Body of pancreas (tissue), 4 donors: Measurements from ENCODE around the gene PAPPA. TPM values are rescaled to one million over a fixed set of nuclear protein-coding genes. Genes with fewer than 3 reads are reported as not detected.

Experiments
- ATAC-seq: fragments of 150-250 bp; one replicate; pipeline ENCODE4 v1.9.1; 2016
- DNase-seq, 4 donors: peaks; one replicate each; pipeline ENCODE4 v3.0.0-alpha.2; 2019
- H3K27ac ChIP-seq, 4 donors: fragments of 200-600 bp; sonication (generic); 1 replicate in 3 of 4; 2 replicates in 1 of 4; pipeline versions ENCODE4 v1.5.1 to v1.6.1; 2016 to 2019; ENCODE audit warnings: mild to moderate bottlenecking in 1 of 4, mixed read lengths in 1 of 4, moderate library complexity in 1 of 4
- H3K27me3 ChIP-seq, 2 donors: fragments of 200-600 bp; sonication (generic); one replicate each; pipeline ENCODE4 v1.6.0; 2016; ENCODE audit warnings: mild to moderate bottlenecking in 1 of 2
- H3K36me3 ChIP-seq, 2 donors: fragments of 200-600 bp; sonication (generic); replicated peaks in 1 of 2; 2 replicates each; pipeline ENCODE4 v1.5.1; 2016; ENCODE audit warnings: low read depth in 2 of 2; ENCODE audit not compliant: insufficient read depth in 1 of 2
- H3K4me1 ChIP-seq: fragments of 200-600 bp; sonication (generic); one replicate; pipeline ENCODE4 v1.6.0; 2016
- H3K4me3 ChIP-seq, 2 donors: fragments of 200-600 bp; sonication (generic); 1 replicate in 1 of 2; 2 replicates in 1 of 2; pipeline ENCODE4 v1.5.1; 2016 to 2019
- H3K9me3 ChIP-seq, 3 donors: fragments of 200-600 bp; sonication (generic); 1 replicate in 2 of 3; 2 replicates in 1 of 3; pipeline ENCODE4 v1.5.1; 2016
- CTCF ChIP-seq, 7 experiments: fragments of 450-650 bp in 4 of 7; fragments of 200-600 bp in 3 of 7; sonication (generic) in 3 of 7; IDR thresholded peaks; one replicate each; pipeline ENCODE4 v1.5.1; 2016 to 2019; ENCODE audit warnings: antibody characterized with exemption in 7 of 7
- POLR2A ChIP-seq, 3 donors: fragments of 450-650 bp; IDR thresholded peaks; one replicate each; pipeline ENCODE4 v1.6.1; 2016; ENCODE audit warnings: antibody characterized with exemption in 3 of 3, mild to moderate bottlenecking in 2 of 3
- WGBS, 2 donors: methylation state at CpG; one replicate each; pipeline ENCODE4 v1.1.5; 2017; 5-methylcytosine and 5-hydroxymethylcytosine counted together
- intact Hi-C: fragments of 100-400 bp; cut with DNase I; formaldehyde crosslinking; loops from one replicate; pipeline ENCODE4 v1.15.1; 2023
- total RNA-seq, 2 donors: library from RNA; depleted of rRNA; stranded (reverse); fragments of >200 nt; gene quantifications; one replicate each; pipeline ENCODE4 v1.1.0, GENCODE V29; 2016

Gene PAPPA
- total RNA-seq, 2 donors from 2014 or later: 1.0 to 2.0 TPM

GRCh38 chr9:116378873-116379272, 225.3 kb downstream of the PAPPA start:
- 93 to 100% methylated on average over 2 of the region's 2 CpGs for WGBS, 2 donors
- no peak for DNase-seq
- no peaks in the 10 kb centered on the region for H3K36me3 ChIP-seq
- no peak overlapping the region for H3K4me3 ChIP-seq
- no peak overlapping the region for H3K27ac ChIP-seq
- H3K4me1 ChIP-seq: no peaks in the 10 kb centered on the region
- TF ChIP-seq POLR2A (IDR thresholded peaks at IDR 0.05) (no peak), CTCF (IDR thresholded peaks at IDR 0.05) (no peak)
- no peak for ATAC-seq
- H3K27me3 ChIP-seq: no peaks in the 10 kb centered on the region
- no peaks in the 10 kb centered on the region for H3K9me3 ChIP-seq
- intact Hi-C loops: no loop called here

- 79 to 93% methylated on average over 2 of the region's 2 CpGs for WGBS, 2 donors
- intact Hi-C loops: no loop called here
- no peak for TF ChIP-seq POLR2A (IDR thresholded peaks at IDR 0.05)
- no peak for TF ChIP-seq CTCF (IDR thresholded peaks at IDR 0.05)
- ATAC-seq: no peak
- Histone ChIP-seq H3K27ac (no peak overlapping the region), H3K9me3 (no peaks in the 10 kb centered on the region), H3K27me3 (no peaks in the 10 kb centered on the region), H3K4me3 (no peak overlapping the region), H3K4me1 (no peaks in the 10 kb centered on the region), H3K36me3 (no peaks in the 10 kb centered on the region)
- DNase-seq: no peak
Observed at GRCh38 chr9:116379821-116380220, 226.2 kb downstream of the PAPPA start.

- intact Hi-C loops: no loop called here
- DNase-seq: no peak
- TF ChIP-seq POLR2A (IDR thresholded peaks at IDR 0.05) (no peak), CTCF (IDR thresholded peaks at IDR 0.05) (no peak)
- Histone ChIP-seq H3K27ac (no peak overlapping the region), H3K4me1 (no peaks in the 10 kb centered on the region), H3K27me3 (no peaks in the 10 kb centered on the region), H3K4me3 (no peak overlapping the region), H3K9me3 (no peaks in the 10 kb centered on the region), H3K36me3 (no peaks in the 10 kb centered on the region)
- ATAC-seq: no peak
Observed at GRCh38 chr9:116380496-116380995, 227.0 kb downstream of the PAPPA start.

GRCh38 chr9:116381350-116381749, 227.8 kb downstream of the PAPPA start:
- no peak for DNase-seq
- no peak for TF ChIP-seq CTCF (IDR thresholded peaks at IDR 0.05)
- no peak for TF ChIP-seq POLR2A (IDR thresholded peaks at IDR 0.05)
- no peak for ATAC-seq
- Histone ChIP-seq H3K27me3 (no peaks in the 10 kb centered on the region), H3K36me3 (no peaks in the 10 kb centered on the region), H3K27ac (no peak overlapping the region), H3K4me1 (no peaks in the 10 kb centered on the region), H3K4me3 (no peak overlapping the region), H3K9me3 (no peaks in the 10 kb centered on the region)
- intact Hi-C loops: no loop called here
- 91% methylated on average over 2 of the region's 2 CpGs for WGBS, 2 donors

GRCh38 chr9:116382053-116382452, 228.5 kb downstream of the PAPPA start:
- H3K27me3 ChIP-seq: no peaks in the 10 kb centered on the region
- TF ChIP-seq POLR2A (IDR thresholded peaks at IDR 0.05) (no peak), CTCF (IDR thresholded peaks at IDR 0.05) (no peak)
- no peaks in the 10 kb centered on the region for H3K36me3 ChIP-seq
- H3K4me1 ChIP-seq: no peaks in the 10 kb centered on the region
- H3K27ac ChIP-seq: no peak overlapping the region
- WGBS, 2 donors: 82 to 90% methylated on average over 4 of the region's 4 CpGs
- DNase-seq (no peak), ATAC-seq (no peak)
- H3K4me3 ChIP-seq: no peak overlapping the region
- H3K9me3 ChIP-seq: no peaks in the 10 kb centered on the region
- intact Hi-C loops: no loop called here
